HEK293T (cell line): ENCODE measurements around the gene CYP1B1.

Source experiments
- CTCF ChIA-PET: fragments of 350-600 bp; formaldehyde crosslinking; extraction: SDS; loops from one replicate; lab custom pipeline; 2021; ENCODE audit warnings: antibody characterized with exemption, inconsistent platforms; lab: Yijun Ruan, JAX
- POLR2A ChIA-PET: fragments of 350-600 bp; formaldehyde crosslinking; extraction: SDS; loops from one replicate; lab custom pipeline; 2020; ENCODE audit warnings: antibody characterized with exemption, inconsistent platforms; lab: Yijun Ruan, JAX
- DNase-seq: peaks from one replicate; pipeline ENCODE4 v3.0.0; 2012; ENCODE audit warnings: mixed read lengths; ENCODE audit errors: extremely low spot score
- ARNT ChIP-seq: fragments of 450-650 bp; IDR thresholded peaks from 2 replicates; pipeline ENCODE4 v1.6.1; 2017; ENCODE audit warnings: mild to moderate bottlenecking
- BHLHE40 ChIP-seq: fragments of 450-650 bp; IDR thresholded peaks from 2 replicates; pipeline ENCODE4 v1.6.1; 2016; ENCODE audit warnings: mild to moderate bottlenecking, moderate library complexity, borderline replicate concordance
- CTBP1 ChIP-seq: fragments of 450-650 bp; IDR thresholded peaks from 2 replicates; pipeline ENCODE4 v1.6.1; 2016; ENCODE audit warnings: borderline replicate concordance
- ELF4 ChIP-seq: fragments of 450-650 bp; IDR thresholded peaks from 2 replicates; pipeline ENCODE4 v1.6.1; 2017; ENCODE audit warnings: antibody characterized with exemption
- FOXA1 ChIP-seq: fragments of 450-650 bp; IDR thresholded peaks from 2 replicates; pipeline ENCODE4 v1.6.1; 2016; ENCODE audit warnings: mild to moderate bottlenecking
- FOXK2 ChIP-seq: fragments of 450-650 bp; IDR thresholded peaks from 2 replicates; pipeline ENCODE4 v1.6.1; 2016; ENCODE audit warnings: mild to moderate bottlenecking
- FOXM1 ChIP-seq: fragments of 450-650 bp; IDR thresholded peaks from 2 replicates; pipeline ENCODE4 v1.6.1; 2017; ENCODE audit warnings: mild to moderate bottlenecking, borderline replicate concordance
- HDGF ChIP-seq: fragments of 450-650 bp; IDR thresholded peaks from 2 replicates; pipeline ENCODE4 v1.6.1; 2017; ENCODE audit warnings: antibody characterized with exemption, borderline replicate concordance
- L3MBTL2 ChIP-seq: fragments of 450-650 bp; conservative IDR thresholded peaks from 2 replicates; pipeline ENCODE4 v1.6.1; 2016; ENCODE audit warnings: mild to moderate bottlenecking
- LEF1 ChIP-seq: fragments of 450-650 bp; IDR thresholded peaks from 2 replicates; pipeline ENCODE4 v1.6.1; 2017; ENCODE audit warnings: mild to moderate bottlenecking, borderline replicate concordance
- NFRKB ChIP-seq: fragments of 450-650 bp; IDR thresholded peaks from 2 replicates; pipeline ENCODE4 v1.6.1; 2016; ENCODE audit warnings: mild to moderate bottlenecking, moderate library complexity
- SP1 ChIP-seq: fragments of 450-650 bp; IDR thresholded peaks from 2 replicates; pipeline ENCODE4 v1.6.1; 2017
- SUZ12 ChIP-seq: fragments of 450-650 bp; IDR thresholded peaks from 2 replicates; pipeline ENCODE4 v1.6.1; 2016; ENCODE audit warnings: mild to moderate bottlenecking
- TARDBP ChIP-seq: fragments of 450-650 bp; IDR thresholded peaks from 2 replicates; pipeline ENCODE4 v1.6.1; 2016
- ZNF384 ChIP-seq: fragments of 450-650 bp; IDR thresholded peaks from 2 replicates; pipeline ENCODE4 v1.6.1; 2016
- TF ChIP-seq, protein P1 (sequence below): fragments of 450-650 bp; IDR thresholded peaks from 2 replicates; pipeline ENCODE4 v1.6.1; 2016

CYP1B1 gene

DNA sequence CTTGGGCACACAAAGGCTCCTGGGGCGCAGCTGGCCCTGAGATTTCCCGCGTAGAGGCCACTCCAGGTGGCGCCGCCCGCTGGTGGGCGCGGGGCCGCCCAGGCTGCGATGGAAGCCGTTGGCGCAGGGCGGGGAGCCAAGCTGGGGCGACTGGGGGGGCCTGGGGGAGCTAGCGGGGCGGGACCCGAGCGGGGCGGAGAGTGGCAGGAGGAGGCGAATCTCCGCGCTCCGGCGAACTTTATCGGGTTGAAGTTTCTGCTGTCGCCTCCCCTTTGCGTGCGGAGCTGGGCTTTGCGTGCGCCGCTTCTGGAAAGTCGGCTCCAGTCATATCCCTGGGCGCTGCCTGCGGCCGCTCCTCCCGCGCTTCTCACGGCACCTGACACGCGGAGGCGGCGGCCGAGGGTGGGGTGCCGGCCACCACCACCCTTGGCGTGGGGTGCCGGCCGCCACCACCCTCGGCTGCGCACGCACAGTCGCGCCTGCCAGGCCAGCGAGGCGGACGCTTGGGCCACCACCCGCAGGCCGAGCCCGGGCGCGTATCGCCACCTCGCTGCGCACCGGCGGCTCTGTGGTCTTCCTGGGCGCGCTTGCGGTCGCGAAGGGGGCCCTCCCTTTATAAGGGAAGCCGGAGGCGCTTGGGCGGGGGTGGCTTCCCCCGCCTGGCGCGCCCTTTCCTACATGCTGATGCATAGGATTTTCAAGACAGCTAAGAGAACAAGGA, 919 bp upstream of the CYP1B1 start:
- TF ChIP-seq ARNT (peak; percentile 99), ELF4 (no peak), LEF1 (no peak), HDGF (no peak), FOXK2 (no peak), BHLHE40 (no peak)
- CTCF ChIA-PET, result interaction anchor here (0.6 to 1.9 kb wide), 16 partner anchors 15 to 198 kb away, joined by 3 to 12 read pairs (median 3); no protein-coding TSS in a partner anchor
- POLR2A ChIA-PET, result interaction anchor here (0.7 to 2.3 kb wide), 10 partner anchors 9 to 198 kb away, joined by 3 to 18 read pairs (median 4); no protein-coding TSS in a partner anchor
- peak; percentile 73 for DNase-seq

- CTCF ChIA-PET, result interaction anchor here (0.6 to 1.9 kb wide), 18 partner anchors 11 to 199 kb away, joined by 3 to 12 read pairs (median 3); no protein-coding TSS in a partner anchor
- peak; percentile 78 for DNase-seq
- TF ChIP-seq ELF4, result no peak
- peak; percentile 79; the same call in 1 of the 2 replicates for TF ChIP-seq L3MBTL2
- POLR2A ChIA-PET, result interaction anchor here (0.7 to 2.3 kb wide), 10 partner anchors 8 to 198 kb away, joined by 3 to 18 read pairs (median 4); no protein-coding TSS in a partner anchor
Measured at GRCh38 chr2:38076152-38076709, 280 bp upstream of the CYP1B1 start.

GRCh38 chr2:38074764-38075506, 1.0 kb downstream of the CYP1B1 start:
- POLR2A ChIA-PET, result no interaction called here
- TF ChIP-seq SP1, result no peak
- no peak for TF ChIP-seq FOXM1
- TF ChIP-seq BHLHE40, result no peak
- TF ChIP-seq FOXK2, result no peak
- TF ChIP-seq L3MBTL2, result no peak
- TF ChIP-seq, protein P1, sequence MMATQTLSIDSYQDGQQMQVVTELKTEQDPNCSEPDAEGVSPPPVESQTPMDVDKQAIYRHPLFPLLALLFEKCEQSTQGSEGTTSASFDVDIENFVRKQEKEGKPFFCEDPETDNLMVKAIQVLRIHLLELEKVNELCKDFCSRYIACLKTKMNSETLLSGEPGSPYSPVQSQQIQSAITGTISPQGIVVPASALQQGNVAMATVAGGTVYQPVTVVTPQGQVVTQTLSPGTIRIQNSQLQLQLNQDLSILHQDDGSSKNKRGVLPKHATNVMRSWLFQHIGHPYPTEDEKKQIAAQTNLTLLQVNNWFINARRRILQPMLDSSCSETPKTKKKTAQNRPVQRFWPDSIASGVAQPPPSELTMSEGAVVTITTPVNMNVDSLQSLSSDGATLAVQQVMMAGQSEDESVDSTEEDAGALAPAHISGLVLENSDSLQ, result no peak
- TF ChIP-seq CTBP1, result no peak
- TF ChIP-seq TARDBP, result no peak
- no peak for DNase-seq
- CTCF ChIA-PET, result no interaction called here

GRCh38 chr2:38074058-38074763, 1.7 kb downstream of the CYP1B1 start:
- DNase-seq, result no peak
- TF ChIP-seq FOXM1, result no peak
- TF ChIP-seq SP1, result no peak
- no peak for TF ChIP-seq CTBP1
- no peak for TF ChIP-seq FOXK2
- TF ChIP-seq LEF1, result no peak
- TF ChIP-seq SUZ12, result no peak
- no peak for TF ChIP-seq ZNF384
- TF ChIP-seq, protein P1, result no peak
- no peak for TF ChIP-seq ARNT
- TF ChIP-seq NFRKB, result no peak
- no peak for TF ChIP-seq BHLHE40
- TF ChIP-seq HDGF, result no peak
- no peak for TF ChIP-seq FOXA1
- no peak for TF ChIP-seq ELF4
- TF ChIP-seq L3MBTL2, result no peak
- TF ChIP-seq TARDBP, result no peak
- CTCF ChIA-PET, result no interaction called here
- POLR2A ChIA-PET, result no interaction called here

DNA sequence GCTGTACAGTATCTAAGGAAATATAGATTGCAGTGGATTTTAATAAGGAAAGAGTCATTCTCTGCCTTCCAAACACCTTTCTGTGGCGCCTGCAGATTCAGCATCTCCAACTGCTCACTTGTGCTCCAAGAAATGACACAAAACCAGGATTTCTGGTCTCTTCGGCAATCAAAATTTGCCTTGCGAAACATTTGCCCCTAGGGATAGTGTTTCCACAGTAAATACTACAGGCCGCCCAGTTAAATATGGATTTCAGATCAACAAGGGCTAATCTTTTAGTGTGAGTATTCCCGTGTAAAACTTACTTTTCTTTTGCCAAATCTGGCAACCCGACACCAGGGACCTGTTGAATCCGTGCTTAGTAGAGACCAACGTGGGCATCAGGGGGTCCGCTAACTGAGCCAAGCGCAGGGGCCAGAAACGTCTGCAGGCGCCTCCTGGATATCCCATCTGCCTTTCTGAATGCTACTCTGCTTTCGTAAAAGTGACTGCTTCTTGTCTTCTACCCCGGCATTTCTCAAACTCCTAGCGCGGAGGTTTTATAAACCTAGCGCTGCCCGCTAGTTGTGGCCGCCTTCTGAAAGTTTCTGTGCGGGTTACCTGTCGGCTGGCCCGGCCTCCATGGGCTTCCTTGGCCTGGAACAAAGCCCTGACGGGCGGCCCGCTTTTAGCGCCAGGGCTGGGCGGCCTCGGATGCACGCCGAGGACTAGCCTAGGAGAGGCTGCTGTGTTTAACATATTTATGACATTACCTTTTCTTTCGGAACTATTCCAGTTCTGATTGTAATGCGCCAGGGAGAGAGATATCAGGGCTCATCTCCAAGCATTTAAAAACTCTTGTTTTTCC, 2.5 kb downstream of the CYP1B1 start:
- no peak for DNase-seq
- TF ChIP-seq CTBP1 (no peak), L3MBTL2 (no peak), FOXK2 (no peak), FOXA1 (no peak), TARDBP (no peak), SUZ12 (no peak), SP1 (no peak), ZNF384 (no peak), FOXM1 (no peak), BHLHE40 (no peak), LEF1 (no peak), ARNT (no peak)
- TF ChIP-seq, protein P1, result no peak
- POLR2A ChIA-PET, result no interaction called here
- CTCF ChIA-PET, result no interaction called here
